Measurements from ENCODE around the gene ATP2B2. TPM values are rescaled to one million over a fixed set of nuclear protein-coding genes. Genes with fewer than 3 reads are reported as not detected.
A peak's percentile ranks its signal among the peaks of the same experiment; 100 is the strongest.

Gene ATP2B2
- 0.11 and 0.22 TPM in 2 replicates for total RNA-seq (2014; rRNA removed; shearing (Covaris generic); ENCODE audit: low replicate concordance)

GRCh38 chr3:10505050-10505790 lies at the start of gene ATP2B2:
Gene ATP2B2 (minus strand): TSS chr3:10505586. CDS start chr3:10449543, 56,043 bp downstream.
- Histone ChIP-seq H3K9me3 (ENCODE audit: low read length) (no peaks in the 10 kb centered on the region), H4K20me1 (ENCODE audit: insufficient read depth, low read depth, low read length) (no peaks in the 10 kb centered on the region; the same call in 1 of the 2 replicates), H3K9me2 (replicated peaks; ENCODE audit: insufficient read depth, low read length) (no peaks in the 10 kb centered on the region), H3K9ac (ENCODE audit: low read length) (no peak within 1 kb of the TSS), H3K4me3 (ENCODE audit: low read length) (no peak within 1 kb of the TSS), H3K4me1 (ENCODE audit: low read length) (no peaks in the 10 kb centered on the region), H3K27me3 (ENCODE audit: low read length) (no peaks in the 10 kb centered on the region), H3K4me2 (ENCODE audit: low read depth, low read length, poor library complexity, severe bottlenecking) (no peak within 1 kb of the TSS), H3K79me2 (ENCODE audit: low read length) (no peaks in the 10 kb centered on the region), H3K27ac (ENCODE audit: low read length) (no peak within 1 kb of the TSS), H2AFZ (ENCODE audit: low read length) (no peak within 1 kb of the TSS), H3K36me3 (ENCODE audit: insufficient read depth, low read length) (no peaks in the 10 kb centered on the region)
- DNase-seq, result no peak

- Histone ChIP-seq H3K27ac (ENCODE audit: low read length) (no peak overlapping the region), H3K4me1 (ENCODE audit: low read length) (peaks cover 16% of the 10 kb centered on the region), H3K36me3 (ENCODE audit: insufficient read depth, low read length) (no peaks in the 10 kb centered on the region), H3K4me3 (ENCODE audit: low read length) (no peak overlapping the region), H3K79me2 (ENCODE audit: low read length) (no peaks in the 10 kb centered on the region), H4K20me1 (ENCODE audit: insufficient read depth, low read depth, low read length) (no peaks in the 10 kb centered on the region), H2AFZ (ENCODE audit: low read length) (no peak overlapping the region), H3K9me2 (replicated peaks; ENCODE audit: insufficient read depth, low read length) (no peaks in the 10 kb centered on the region), H3K9ac (ENCODE audit: low read length) (no peak overlapping the region), H3K27me3 (ENCODE audit: low read length) (no peaks in the 10 kb centered on the region), H3K4me2 (ENCODE audit: low read depth, low read length, poor library complexity, severe bottlenecking) (no peak overlapping the region), H3K9me3 (ENCODE audit: low read length) (no peaks in the 10 kb centered on the region)
- no peak for DNase-seq
These were observed 49.4 kb upstream of the ATP2B2 start for GRCh38 chr3:10554746-10555145.

DNA sequence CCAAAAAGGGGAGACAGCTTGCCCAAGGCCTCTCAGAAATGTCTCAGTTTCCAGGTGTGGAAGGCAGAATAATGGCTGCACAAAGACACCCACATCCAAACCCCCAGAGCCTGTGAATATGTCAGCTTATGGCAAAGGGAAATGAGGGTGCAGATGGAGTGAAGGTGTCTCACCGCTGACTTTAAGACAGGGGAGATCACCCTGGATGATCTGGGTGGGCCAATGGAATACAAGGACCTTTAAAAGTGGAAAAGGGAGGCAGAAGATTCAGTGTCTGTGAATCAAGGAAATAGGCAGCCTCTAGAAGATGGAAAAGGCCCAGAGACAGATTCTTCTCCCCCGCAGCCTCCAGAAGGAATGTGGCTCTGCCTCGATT lies 48.8 kb upstream of the ATP2B2 start:
- H3K4me1 ChIP-seq (ENCODE audit: low read length), result peaks cover 21% of the 10 kb centered on the region
- H3K9me3 ChIP-seq (ENCODE audit: low read length), result no peaks in the 10 kb centered on the region
- no peak overlapping the region for H3K4me3 ChIP-seq (ENCODE audit: low read length)
- no peak overlapping the region for H3K4me2 ChIP-seq (ENCODE audit: low read depth, low read length, poor library complexity, severe bottlenecking)
- no peak overlapping the region for H2AFZ ChIP-seq (ENCODE audit: low read length)
- H3K79me2 ChIP-seq (ENCODE audit: low read length), result no peaks in the 10 kb centered on the region
- no peak for DNase-seq
- H3K9ac ChIP-seq (ENCODE audit: low read length), result no peak overlapping the region
- H4K20me1 ChIP-seq (ENCODE audit: insufficient read depth, low read depth, low read length), result no peaks in the 10 kb centered on the region
- H3K9me2 ChIP-seq (replicated peaks; ENCODE audit: insufficient read depth, low read length), result no peaks in the 10 kb centered on the region
- no peak overlapping the region for H3K27ac ChIP-seq (ENCODE audit: low read length)
- no peaks in the 10 kb centered on the region for H3K36me3 ChIP-seq (ENCODE audit: insufficient read depth, low read length)
- no peaks in the 10 kb centered on the region for H3K27me3 ChIP-seq (ENCODE audit: low read length)

- H3K27me3 ChIP-seq (ENCODE audit: low read length), result no peaks in the 10 kb centered on the region
- no peaks in the 10 kb centered on the region for H3K79me2 ChIP-seq (ENCODE audit: low read length)
- H3K9me2 ChIP-seq (replicated peaks; ENCODE audit: insufficient read depth, low read length), result no peaks in the 10 kb centered on the region
- DNase-seq, result peak; percentile 50
- no peak overlapping the region for H3K9ac ChIP-seq (ENCODE audit: low read length)
- H3K4me2 ChIP-seq (ENCODE audit: low read depth, low read length, poor library complexity, severe bottlenecking), result no peak overlapping the region
- peaks cover 26% of the 10 kb centered on the region for H3K4me1 ChIP-seq (ENCODE audit: low read length)
- no peak overlapping the region for H2AFZ ChIP-seq (ENCODE audit: low read length)
- H4K20me1 ChIP-seq (ENCODE audit: insufficient read depth, low read depth, low read length), result no peaks in the 10 kb centered on the region
- no peak overlapping the region for H3K4me3 ChIP-seq (ENCODE audit: low read length)
- no peaks in the 10 kb centered on the region for H3K36me3 ChIP-seq (ENCODE audit: insufficient read depth, low read length)
- no peak overlapping the region for H3K27ac ChIP-seq (ENCODE audit: low read length)
- H3K9me3 ChIP-seq (ENCODE audit: low read length), result no peaks in the 10 kb centered on the region
These were observed 48.3 kb upstream of the ATP2B2 start for GRCh38 chr3:10553591-10554235.

GRCh38 chr3:10552631-10552943 lies 47.2 kb upstream of the ATP2B2 start:
- Histone ChIP-seq H3K4me1 (ENCODE audit: low read length) (peaks cover 31% of the 10 kb centered on the region), H3K36me3 (ENCODE audit: insufficient read depth, low read length) (no peaks in the 10 kb centered on the region), H3K27ac (ENCODE audit: low read length) (no peak overlapping the region), H3K9me3 (ENCODE audit: low read length) (no peaks in the 10 kb centered on the region), H2AFZ (ENCODE audit: low read length) (no peak overlapping the region), H3K9me2 (replicated peaks; ENCODE audit: insufficient read depth, low read length) (no peaks in the 10 kb centered on the region), H3K79me2 (ENCODE audit: low read length) (no peaks in the 10 kb centered on the region), H3K9ac (ENCODE audit: low read length) (no peak overlapping the region), H3K4me2 (ENCODE audit: low read depth, low read length, poor library complexity, severe bottlenecking) (no peak overlapping the region), H3K4me3 (ENCODE audit: low read length) (no peak overlapping the region), H4K20me1 (ENCODE audit: insufficient read depth, low read depth, low read length) (no peaks in the 10 kb centered on the region), H3K27me3 (ENCODE audit: low read length) (no peaks in the 10 kb centered on the region)
- no peak for DNase-seq

- H3K27me3 ChIP-seq (ENCODE audit: low read length), result no peaks in the 10 kb centered on the region
- H3K9me2 ChIP-seq (replicated peaks; ENCODE audit: insufficient read depth, low read length), result no peaks in the 10 kb centered on the region
- H3K4me2 ChIP-seq (ENCODE audit: low read depth, low read length, poor library complexity, severe bottlenecking), result no peak overlapping the region
- no peaks in the 10 kb centered on the region for H3K79me2 ChIP-seq (ENCODE audit: low read length)
- no peak overlapping the region for H2AFZ ChIP-seq (ENCODE audit: low read length)
- H4K20me1 ChIP-seq (ENCODE audit: insufficient read depth, low read depth, low read length), result no peaks in the 10 kb centered on the region
- H3K36me3 ChIP-seq (ENCODE audit: insufficient read depth, low read length), result no peaks in the 10 kb centered on the region
- no peak overlapping the region for H3K4me3 ChIP-seq (ENCODE audit: low read length)
- no peak for DNase-seq
- no peak overlapping the region for H3K9ac ChIP-seq (ENCODE audit: low read length)
- no peak overlapping the region for H3K27ac ChIP-seq (ENCODE audit: low read length)
- no peaks in the 10 kb centered on the region for H3K9me3 ChIP-seq (ENCODE audit: low read length)
- H3K4me1 ChIP-seq (ENCODE audit: low read length), result peaks cover 31% of the 10 kb centered on the region
These were observed 46.6 kb upstream of the ATP2B2 start for GRCh38 chr3:10551821-10552630.

GRCh38 chr3:10551139-10551538 lies 45.8 kb upstream of the ATP2B2 start:
- H3K27me3 ChIP-seq (ENCODE audit: low read length), result no peaks in the 10 kb centered on the region
- no peaks in the 10 kb centered on the region for H3K79me2 ChIP-seq (ENCODE audit: low read length)
- no peaks in the 10 kb centered on the region for H3K36me3 ChIP-seq (ENCODE audit: insufficient read depth, low read length)
- no peak overlapping the region for H3K4me2 ChIP-seq (ENCODE audit: low read depth, low read length, poor library complexity, severe bottlenecking)
- H2AFZ ChIP-seq (ENCODE audit: low read length), result no peak overlapping the region
- no peaks in the 10 kb centered on the region for H3K9me2 ChIP-seq (replicated peaks; ENCODE audit: insufficient read depth, low read length)
- H4K20me1 ChIP-seq (ENCODE audit: insufficient read depth, low read depth, low read length), result no peaks in the 10 kb centered on the region
- no peak for DNase-seq
- no peaks in the 10 kb centered on the region for H3K9me3 ChIP-seq (ENCODE audit: low read length)
- H3K9ac ChIP-seq (ENCODE audit: low read length), result no peak overlapping the region
- peaks cover 27% of the 10 kb centered on the region for H3K4me1 ChIP-seq (ENCODE audit: low read length)
- no peak overlapping the region for H3K27ac ChIP-seq (ENCODE audit: low read length)
- H3K4me3 ChIP-seq (ENCODE audit: low read length), result no peak overlapping the region

DNA sequence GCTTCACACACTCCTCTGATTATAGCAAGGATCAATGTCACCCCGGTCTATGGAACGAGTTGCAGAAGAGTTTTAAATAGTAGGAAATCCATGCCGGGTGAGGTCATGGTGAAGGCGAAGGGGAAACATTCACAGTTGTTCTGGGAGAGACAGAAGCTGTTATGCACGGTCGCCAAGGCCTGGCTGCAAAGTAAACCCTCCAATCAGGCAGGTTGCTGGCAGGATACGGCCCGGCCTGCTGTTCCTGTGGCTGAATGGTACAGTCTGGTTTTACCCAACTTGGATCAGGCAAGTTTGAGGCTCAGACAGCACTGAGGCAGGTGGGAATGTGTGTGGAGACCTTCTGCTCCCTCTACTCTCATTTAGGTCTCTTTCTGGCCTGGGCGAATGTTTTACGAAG lies 45.3 kb upstream of the ATP2B2 start:
- no peak overlapping the region for H3K4me3 ChIP-seq (ENCODE audit: low read length)
- no peak overlapping the region for H3K4me2 ChIP-seq (ENCODE audit: low read depth, low read length, poor library complexity, severe bottlenecking)
- no peaks in the 10 kb centered on the region for H3K27me3 ChIP-seq (ENCODE audit: low read length)
- peaks cover 26% of the 10 kb centered on the region for H3K4me1 ChIP-seq (ENCODE audit: low read length)
- H3K9ac ChIP-seq (ENCODE audit: low read length), result no peak overlapping the region
- no peak overlapping the region for H3K27ac ChIP-seq (ENCODE audit: low read length)
- DNase-seq, result no peak
- no peaks in the 10 kb centered on the region for H3K79me2 ChIP-seq (ENCODE audit: low read length)
- H3K9me2 ChIP-seq (replicated peaks; ENCODE audit: insufficient read depth, low read length), result no peaks in the 10 kb centered on the region
- no peaks in the 10 kb centered on the region for H3K9me3 ChIP-seq (ENCODE audit: low read length)
- H4K20me1 ChIP-seq (ENCODE audit: insufficient read depth, low read depth, low read length), result no peaks in the 10 kb centered on the region
- H3K36me3 ChIP-seq (ENCODE audit: insufficient read depth, low read length), result no peaks in the 10 kb centered on the region
- no peak overlapping the region for H2AFZ ChIP-seq (ENCODE audit: low read length)

Measured in Karpas-422 (cell line).